HCT116 (cell line): Measurements from ENCODE around the gene HERC3.

ENCODE experiments used
- CEBPB ChIP-seq: IDR thresholded peaks from 2 replicates; pipeline ENCODE4 v1.6.1; 2012; ENCODE audit warnings: low read depth
- CTCF ChIP-seq, 3 experiments: fragments of 200-600 bp in 1 of 3; sonication (generic) in 1 of 3; IDR thresholded peaks in 2 of 3; conservative IDR thresholded peaks in 1 of 3; 2 replicates each; pipeline ENCODE4 v1.5.1; 2012 to 2017; ENCODE audit warnings: low read depth in 2 of 3, low read length in 2 of 3, antibody characterized with exemption in 1 of 3, borderline replicate concordance in 1 of 3, control low read depth in 1 of 3, mild to moderate bottlenecking in 1 of 3, mixed read lengths in 1 of 3, mixed run types in 1 of 3, moderate library complexity in 1 of 3; ENCODE audit not compliant: insufficient read depth in 1 of 3
- EGR1 ChIP-seq: IDR thresholded peaks from 2 replicates; pipeline ENCODE4 v1.6.1; 2012; ENCODE audit warnings: low read depth
- EZH2phosphoT487 ChIP-seq: fragments of 200-600 bp; IDR thresholded peaks from 2 replicates; pipeline ENCODE4 v1.6.1; 2018; ENCODE audit warnings: antibody characterized with exemption, borderline replicate concordance
- FOSL1 ChIP-seq: IDR thresholded peaks from 2 replicates; pipeline ENCODE4 v1.6.1; 2012; ENCODE audit warnings: low read depth
- JUND ChIP-seq: IDR thresholded peaks from 2 replicates; pipeline ENCODE4 v1.6.1; 2012
- MAX ChIP-seq: IDR thresholded peaks from 2 replicates; pipeline ENCODE4 v1.6.1; 2012
- POLR2A ChIP-seq: IDR thresholded peaks from 2 replicates; pipeline ENCODE4 v1.7.0; 2011; ENCODE audit warnings: borderline replicate concordance; ENCODE audit not compliant: insufficient read depth, insufficient read length; ENCODE audit errors: extremely low read depth
- POLR2AphosphoS5 ChIP-seq: IDR thresholded peaks from 2 replicates; pipeline ENCODE4 v1.6.1; 2011; ENCODE audit warnings: mild to moderate bottlenecking, low read depth, low read length, moderate library complexity
- RAD21 ChIP-seq: IDR thresholded peaks from 2 replicates; pipeline ENCODE4 v1.6.1; 2012; ENCODE audit warnings: low read depth, mild to moderate bottlenecking
- SRF ChIP-seq: IDR thresholded peaks from 2 replicates; pipeline ENCODE4 v1.6.1; 2012; ENCODE audit warnings: low read depth
- TCF7L2 ChIP-seq: IDR thresholded peaks from 2 replicates; pipeline ENCODE4 v1.7.0; 2011; ENCODE audit warnings: borderline replicate concordance, inconsistent platforms; ENCODE audit not compliant: insufficient read depth, insufficient read length; ENCODE audit errors: extremely low read depth
- YY1 ChIP-seq: IDR thresholded peaks from 2 replicates; pipeline ENCODE4 v1.6.1; 2011; ENCODE audit warnings: low read length, low read depth, moderate library complexity, mild to moderate bottlenecking; ENCODE audit not compliant: insufficient replicate concordance; ENCODE audit errors: extremely low read depth
- ZFX ChIP-seq: fragments of 450-650 bp; IDR thresholded peaks from 2 replicates; pipeline ENCODE4 v1.6.1; 2017

- TF ChIP-seq POLR2AphosphoS5 (no peak), CTCF (IDR thresholded peaks at IDR 0.05 in 2 of 3, conservative IDR thresholded peaks at IDR 0.05 in 1 of 3; ENCODE audit: borderline replicate concordance in 1 of 3, insufficient read depth in 1 of 3, low read depth in 2 of 3, low read length in 2 of 3) (no peak), POLR2A (no peak), MAX (no peak), RAD21 (no peak), TCF7L2 (no peak), EZH2phosphoT487 (no peak), JUND (no peak), SRF (no peak), ZFX (no peak), FOSL1 (no peak), EGR1 (no peak), YY1 (no peak), CEBPB (no peak)
Observed at GRCh38 chr4:88722276-88722780, 130.0 kb downstream of the HERC3 start.
